Activated CD4-positive, CD25-positive, alpha-beta regulatory T cell treated with anti-CD3 and anti-CD28 coated beads, Interleukin-2, amount 50 U/mL, for 24 hours (primary cell): Measurements from ENCODE around the gene FRAS1.
"Not testable (repeated sequence)": the region's sequence is repeated elsewhere in the genome, so short reads cannot be mapped to it uniquely, and the experiment has no call there.

Source experiments
- ATAC-seq, 2 donors: fragments of 150-1000 bp; cut with Tn5 transposase; one replicate each; pipeline ENCODE4 v1.10.0; 2021; ENCODE audit warnings: mild to moderate bottlenecking in 1 of 2, moderate library complexity in 1 of 2

Gene FRAS1

DNA sequence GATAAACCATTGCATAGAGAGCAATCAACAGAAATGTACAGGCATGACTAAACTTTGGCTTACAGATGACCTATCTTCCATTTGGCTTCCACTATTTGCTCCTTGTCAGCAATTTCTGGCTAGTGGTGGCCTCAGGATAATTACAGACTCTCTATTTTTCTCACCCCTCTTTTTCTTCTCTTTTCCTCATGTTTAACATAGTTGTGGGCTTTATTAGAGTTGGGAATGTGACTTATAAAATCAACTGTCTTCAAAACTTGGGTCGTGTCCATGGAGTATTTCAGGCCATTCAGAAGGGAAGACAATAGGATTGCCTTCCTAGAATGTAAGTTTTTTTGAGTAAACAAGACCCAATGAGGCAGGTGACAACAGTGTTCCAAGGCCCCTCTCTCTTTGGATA, 236.2 kb downstream of the FRAS1 start:
- ATAC-seq = no peak

DNA sequence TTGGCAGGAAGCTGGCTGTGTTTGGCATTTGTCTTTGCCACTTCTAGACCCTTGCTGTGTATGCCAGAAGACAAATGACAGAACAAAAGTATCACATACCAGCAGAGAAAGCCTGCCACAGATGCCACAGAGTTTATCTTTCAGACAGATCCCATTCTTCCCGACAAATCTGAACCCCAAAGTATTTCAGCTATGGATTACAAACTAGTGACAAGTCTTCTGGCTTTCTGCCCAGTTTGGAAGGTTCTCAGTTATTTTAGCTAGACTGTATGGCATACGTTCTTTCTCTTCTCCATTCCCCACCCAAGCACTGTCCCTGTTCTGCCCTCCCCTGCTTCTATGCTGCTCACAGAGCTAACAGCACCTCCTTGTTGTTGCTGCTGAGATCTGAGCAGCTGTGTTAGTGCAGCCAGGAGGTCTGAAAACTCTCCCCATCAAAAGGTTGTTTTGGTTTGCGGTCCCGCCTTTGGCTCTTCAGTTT, 236.7 kb downstream of the FRAS1 start:
- ATAC-seq = no peak

DNA sequence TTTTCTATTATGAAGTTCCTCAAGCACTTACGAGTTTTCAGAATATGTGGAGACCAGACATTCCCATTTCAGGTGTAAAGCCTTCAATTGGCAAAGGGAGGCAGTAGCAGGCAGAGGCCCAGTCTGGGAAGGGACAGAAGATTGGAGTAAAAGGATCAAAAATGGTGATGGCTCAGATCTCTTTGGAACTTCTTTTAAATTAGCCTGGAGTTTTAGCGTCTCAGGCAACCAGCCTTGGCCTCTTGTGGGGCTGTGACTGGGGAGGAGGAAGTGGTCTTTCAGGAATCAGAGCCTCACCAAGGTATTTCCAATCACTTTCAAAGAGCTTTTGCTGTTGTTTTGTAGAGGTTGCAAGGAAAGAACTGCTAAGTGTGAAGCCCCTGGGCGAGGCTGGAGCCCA, 239.1 kb downstream of the FRAS1 start:
- no peak for ATAC-seq

DNA sequence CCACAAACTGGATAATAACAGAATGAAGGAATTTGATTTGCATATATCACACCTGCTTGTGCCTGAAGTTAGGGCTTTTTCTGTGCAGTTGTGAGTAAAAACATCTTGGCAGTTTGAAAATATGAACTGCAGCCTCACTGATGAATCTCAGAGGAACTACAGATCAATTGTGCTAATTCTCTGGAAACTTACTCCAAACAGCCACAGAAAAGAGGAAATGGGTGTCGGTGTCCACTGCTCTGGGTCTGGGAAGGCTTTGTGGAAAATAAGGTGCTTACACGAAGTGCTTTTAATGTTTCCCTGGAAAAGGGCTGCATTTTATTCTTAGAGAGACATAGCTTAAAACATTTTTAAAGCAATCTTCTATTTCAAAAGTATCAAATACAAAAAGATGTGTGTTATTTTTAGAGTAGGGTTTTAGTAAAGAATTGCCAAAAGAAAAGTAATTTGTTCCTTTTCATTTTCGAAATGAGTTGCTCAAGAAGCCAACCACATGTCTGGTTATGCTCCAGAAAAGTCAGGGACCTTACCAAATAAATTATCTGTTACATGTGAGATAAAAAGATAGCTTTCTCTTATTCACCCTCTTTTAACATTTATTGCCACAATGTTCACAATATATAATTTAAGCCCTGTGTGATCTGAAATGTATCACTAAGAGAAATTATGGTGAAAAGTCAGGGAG, 240.1 kb downstream of the FRAS1 start:
- ATAC-seq = no peak

DNA sequence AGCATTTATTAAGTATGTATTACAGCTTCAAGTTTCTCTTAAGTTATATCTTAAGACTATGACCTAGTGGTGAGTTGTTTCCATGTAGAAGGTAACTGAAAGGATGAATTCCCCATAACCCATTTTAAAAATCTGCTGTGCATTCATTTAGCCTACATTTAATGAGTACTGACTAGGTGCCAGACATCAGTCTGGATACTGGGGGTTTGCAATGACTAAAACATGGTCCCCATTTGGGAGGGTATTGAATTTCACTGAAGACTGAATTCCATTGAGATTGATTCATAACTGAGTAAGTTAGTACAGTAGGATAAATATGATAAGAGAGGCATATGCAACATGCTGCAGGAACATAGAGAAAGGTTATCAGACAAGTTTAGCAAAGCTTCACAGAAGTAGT, 241.5 kb downstream of the FRAS1 start:
- no peak for ATAC-seq

DNA sequence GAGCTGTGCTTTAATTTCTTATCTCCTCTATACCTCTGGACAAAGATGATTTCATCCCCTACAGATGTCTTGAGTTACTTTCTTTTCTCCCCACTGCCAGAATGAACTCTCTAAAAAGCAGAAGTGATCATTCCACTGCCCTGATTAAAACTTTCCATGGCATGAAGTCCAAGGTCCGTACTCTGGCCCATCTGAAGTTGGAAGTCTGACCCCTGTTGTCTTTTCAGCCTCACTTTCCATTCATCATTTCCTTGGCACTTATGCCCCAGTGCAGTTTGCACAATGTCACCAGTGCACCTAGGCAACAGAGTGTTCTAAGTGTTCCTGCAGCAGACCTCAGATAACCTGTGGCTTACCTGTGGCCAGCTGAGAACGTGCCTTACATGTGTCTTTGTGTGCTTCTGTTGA, 242.4 kb downstream of the FRAS1 start:
- no peak for ATAC-seq

DNA sequence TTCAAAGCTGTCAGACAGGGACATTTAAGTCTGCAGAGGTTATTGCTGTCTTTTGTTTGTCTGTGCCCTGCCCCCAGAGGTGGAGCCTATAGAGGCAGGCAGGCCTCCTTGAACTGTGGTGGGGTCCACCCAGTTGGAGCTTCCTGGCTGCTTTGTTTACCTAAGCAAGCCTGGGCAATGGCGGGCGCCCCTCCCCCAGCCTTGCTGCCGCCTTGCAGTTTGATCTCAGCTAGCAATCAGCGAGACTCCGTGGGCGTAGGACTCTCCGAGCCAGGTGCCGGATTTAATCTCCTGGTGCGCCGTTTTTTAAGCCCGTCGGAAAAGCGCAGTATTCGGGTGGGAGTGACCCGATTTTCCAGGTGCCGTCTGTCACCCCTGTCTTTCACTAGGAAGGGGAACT, 250.1 kb downstream of the FRAS1 start:
- ATAC-seq = not testable (repeated sequence)

DNA sequence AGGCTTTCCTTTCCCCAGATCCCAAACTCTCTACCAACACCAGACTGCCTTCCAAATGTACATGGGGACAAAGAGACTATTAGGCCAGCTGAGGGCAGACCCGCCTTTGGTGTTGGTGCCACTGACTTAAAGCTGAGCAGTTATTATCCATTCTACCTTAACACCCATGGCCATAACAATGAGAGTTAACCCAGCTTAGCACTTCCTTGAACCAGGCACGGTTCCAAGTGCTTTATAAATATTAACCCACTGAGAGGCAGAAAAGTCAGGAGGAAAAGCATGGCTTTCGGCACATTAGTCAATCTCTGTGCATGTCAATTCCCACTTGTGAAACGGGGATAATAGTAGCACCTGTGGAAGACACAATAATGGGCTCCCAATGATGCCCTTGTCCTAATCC, 251.4 kb downstream of the FRAS1 start:
- ATAC-seq = no peak

DNA sequence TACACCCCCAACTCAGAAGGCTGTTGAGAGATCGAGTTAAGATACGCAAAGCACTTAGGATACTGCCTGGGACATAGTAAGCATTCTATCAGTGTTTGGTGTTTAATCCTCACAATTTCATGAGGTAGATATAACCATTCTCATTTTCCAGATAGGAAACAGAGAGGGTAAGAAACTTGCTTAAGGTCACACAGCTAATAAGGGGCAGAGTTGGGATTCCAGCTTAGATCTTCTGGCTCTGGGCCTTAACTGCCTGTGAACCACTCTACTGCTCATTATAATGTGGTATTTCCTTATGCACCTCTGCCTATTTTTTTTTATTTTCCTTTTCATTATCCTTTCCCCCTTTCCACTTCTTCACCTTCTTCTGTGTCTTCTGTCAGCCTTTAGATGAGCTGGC, 252.2 kb downstream of the FRAS1 start:
- ATAC-seq = no peak

DNA sequence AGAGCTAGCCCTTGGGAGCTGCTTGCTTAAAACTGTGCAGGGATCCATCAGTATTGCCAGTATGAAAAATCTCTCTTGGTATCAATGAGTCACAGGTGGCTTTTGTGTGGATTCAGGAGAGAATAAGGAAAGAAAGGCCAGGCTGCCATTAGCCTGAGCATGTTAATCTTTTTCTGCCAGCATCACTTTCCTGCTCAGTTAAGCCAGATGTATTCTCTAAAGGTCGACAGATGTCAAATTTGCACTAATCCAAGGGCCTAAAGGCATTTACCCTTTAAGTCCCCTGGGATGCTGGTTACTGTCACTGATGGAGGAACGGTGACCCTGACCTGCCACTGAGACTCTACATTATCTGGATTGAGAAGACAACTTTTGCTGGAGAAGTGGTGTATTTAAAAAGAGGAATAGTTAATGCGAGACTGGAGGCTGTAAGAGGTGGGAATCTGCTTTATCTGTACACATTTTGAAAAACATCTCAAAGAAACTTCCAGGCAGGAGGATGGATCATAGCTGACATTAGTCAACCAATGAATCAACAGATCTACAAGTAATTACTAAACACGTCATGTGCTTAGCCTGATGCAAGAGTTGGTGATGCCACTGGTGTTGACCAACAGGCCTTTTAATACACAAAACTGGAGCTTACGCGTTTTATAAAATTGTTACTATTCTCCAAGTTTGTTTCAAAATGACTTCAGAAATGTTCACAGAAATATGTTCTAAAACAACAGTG, 253.1 kb downstream of the FRAS1 start:
- no peak for ATAC-seq

DNA sequence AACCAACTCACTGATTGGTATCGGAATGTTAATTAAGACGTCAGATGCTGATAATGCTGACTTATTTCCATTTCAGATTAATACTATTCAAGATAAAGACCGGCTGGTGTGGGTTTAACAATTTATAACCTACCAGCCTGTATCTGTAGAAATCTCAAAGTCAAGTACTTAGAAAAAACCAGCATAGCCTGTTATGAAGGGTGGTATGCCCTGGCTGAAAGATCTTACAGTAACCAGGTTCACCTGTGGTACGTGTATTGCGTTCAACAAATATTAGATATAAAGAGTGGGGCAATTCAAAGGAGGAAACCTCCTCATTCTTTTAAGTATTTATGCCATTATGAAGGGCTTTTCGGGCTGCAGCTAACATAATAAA, 253.6 kb downstream of the FRAS1 start:
- no peak for ATAC-seq

DNA sequence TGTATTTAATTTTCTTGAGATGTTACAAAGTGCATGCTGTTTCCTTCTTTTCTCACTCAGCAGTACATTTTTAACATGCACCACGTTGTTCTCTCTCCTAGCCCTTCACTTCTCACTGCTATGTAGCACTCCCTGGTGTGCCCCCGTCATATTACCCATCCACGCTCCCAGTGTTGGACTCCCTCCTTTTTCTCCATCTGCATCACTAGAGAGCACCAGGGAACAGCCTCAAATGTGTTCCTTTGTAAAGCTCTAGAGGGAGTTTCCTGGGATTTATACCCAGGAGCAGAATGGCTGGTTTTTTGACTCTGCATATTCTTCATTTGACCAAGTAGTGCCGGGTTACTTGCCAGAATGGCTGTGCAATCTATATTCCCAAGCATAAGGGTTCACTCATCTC, 254.2 kb downstream of the FRAS1 start:
- no peak for ATAC-seq

DNA sequence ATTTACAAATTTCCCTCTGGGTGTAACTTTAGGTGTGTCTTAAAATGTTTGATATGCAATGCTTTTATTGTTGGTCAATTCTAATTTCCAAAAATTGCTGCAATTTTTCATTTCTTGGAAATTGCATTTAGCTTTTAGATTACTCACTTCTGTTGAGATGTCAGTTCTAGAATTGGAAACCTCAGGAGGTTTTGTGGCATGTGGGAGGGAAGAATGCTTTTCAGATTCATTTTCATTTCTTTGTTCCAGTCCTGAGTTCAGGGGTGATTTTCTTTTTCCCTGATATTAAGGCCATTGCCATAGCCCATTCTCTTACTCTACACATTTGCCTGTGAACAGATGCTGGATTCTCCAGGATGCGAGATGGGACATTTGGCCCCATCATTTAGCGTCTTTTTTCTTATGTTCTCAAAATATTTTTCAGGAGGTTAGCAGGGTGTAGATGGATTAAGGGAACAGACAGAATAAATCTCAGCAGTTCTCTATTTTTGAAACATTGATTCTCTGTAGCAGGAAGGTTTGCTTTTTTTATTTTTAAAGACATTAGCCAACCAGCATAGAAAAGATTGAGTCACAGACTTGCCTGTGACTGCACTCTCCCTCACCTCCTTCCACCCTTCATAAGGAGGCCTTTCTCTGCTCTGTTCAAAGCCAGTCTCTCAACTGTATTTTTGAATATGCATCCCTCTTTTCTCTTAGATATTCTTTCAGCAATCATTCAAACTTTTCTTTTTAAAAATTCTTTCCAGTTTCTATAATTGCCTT, 256.0 kb downstream of the FRAS1 start:
- no peak for ATAC-seq

DNA sequence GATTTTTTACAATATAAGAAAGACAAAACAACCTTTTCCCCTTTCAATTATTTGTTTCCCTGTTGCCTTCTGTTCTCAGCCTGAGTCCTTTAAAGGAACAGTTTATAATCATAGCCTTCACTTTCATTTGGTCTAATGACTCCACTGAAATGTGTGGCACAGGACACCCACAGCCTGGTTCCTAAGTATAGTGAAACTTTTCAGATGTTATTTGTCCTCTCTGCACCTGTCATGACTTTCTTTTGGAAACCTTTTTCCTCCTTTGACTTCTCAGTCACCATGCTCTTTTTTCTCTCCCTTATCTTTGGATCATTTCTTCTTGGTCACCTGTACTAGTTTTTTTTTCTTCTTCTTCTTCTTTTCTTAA, 256.6 kb downstream of the FRAS1 start:
- no peak for ATAC-seq

DNA sequence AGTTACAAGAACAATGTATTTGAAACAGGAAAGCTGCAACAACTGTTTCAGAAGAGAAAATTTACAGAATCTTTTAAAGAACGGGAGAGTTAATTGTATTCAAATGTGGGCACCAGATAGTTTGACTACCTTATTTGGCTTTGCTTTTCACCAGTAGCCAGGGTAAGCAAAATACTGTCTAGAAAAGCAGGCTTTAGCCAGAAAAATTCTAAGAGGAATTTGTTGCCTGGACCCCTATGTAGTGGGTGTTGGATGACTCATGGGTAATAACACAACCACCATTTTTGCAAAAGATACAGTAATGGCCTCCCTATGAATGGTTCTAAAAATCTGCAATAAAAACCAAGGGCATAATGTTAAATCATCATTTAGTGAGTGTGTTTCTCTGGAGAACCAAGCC, 261.0 kb downstream of the FRAS1 start:
- no peak for ATAC-seq

DNA sequence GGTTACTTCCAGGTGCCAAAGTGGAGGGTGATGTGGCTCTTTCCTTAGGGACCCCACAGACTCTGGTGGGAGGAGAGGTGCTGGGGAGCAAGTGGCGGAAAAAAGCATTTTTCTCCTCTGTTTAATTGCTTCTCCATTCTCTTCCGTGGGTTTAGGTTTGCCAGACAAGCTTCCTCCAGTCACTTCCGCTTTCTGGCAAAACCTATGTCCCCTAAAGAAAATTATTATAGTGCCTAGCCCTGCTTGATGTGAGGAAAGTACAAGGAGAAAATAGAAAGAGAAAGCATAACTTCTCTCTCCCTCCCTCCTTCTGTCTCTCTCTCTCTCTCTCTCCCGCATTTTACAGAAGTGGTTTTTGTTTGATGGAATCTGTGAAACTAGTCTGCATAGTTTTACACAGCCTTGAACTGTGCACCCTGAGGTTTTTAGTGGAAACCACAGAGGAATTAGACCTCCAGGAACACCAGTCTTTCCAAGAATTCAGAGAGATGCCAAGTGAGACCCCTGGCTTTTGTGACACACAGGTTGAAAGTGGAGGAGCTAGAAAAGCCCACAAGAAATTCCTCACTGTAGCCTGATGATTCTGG, 263.3 kb downstream of the FRAS1 start:
- ATAC-seq = no peak

DNA sequence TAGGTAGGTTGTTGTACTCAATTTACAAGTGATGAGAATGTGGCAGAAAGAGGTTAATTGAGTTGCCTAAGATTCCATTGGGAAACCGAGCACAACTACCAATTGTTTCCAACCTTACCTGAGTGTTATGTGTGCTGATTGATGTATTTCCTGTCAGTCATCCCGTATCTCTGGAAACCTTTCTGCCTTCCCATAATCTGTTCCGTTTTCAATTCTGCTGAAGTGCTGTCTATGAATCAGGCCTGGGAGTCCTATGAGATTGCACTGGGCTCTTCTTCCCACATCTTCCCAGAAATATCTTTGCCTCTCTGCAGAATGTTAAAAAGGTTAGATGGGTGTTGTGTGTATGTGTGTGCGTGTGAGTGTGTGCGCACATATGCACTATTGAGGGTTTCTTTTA, 264.9 kb downstream of the FRAS1 start:
- no peak for ATAC-seq

DNA sequence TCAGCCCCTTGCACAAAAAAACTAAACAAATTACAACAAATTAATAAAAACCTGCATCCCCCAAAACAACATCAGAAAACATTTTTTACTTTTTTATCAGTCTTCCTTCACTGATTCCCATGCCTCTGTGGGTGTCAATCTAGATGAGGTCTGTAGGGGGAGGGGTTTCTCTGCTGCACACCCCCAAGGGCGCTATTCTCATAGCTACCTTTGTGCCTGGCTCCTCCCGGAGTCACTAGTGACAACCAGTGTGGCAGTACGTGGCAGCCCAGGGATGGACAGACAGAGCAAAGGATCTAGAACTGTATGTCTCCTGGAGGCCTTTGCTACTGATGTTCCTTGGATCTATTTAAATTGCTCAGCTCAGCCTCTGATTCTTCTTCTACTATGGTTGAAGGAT, 266.3 kb downstream of the FRAS1 start:
- no peak for ATAC-seq

DNA sequence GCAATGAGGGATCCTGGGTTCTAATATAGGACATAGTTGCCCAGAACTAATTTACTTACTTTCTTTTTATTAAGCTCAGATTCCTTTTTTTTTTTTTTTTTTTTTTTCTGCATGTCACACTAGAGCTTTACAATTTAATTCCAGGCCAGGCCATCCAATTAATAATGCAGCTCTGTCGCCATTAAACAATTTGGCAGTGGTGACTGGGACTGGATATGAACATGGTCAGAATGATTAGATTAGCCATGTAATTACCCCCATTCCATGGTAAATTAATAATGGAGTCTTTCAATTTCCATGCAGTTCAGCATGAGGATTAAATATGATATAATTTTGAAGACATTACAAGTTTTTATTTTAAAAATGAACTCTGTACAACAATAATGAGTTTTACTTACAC, 267.5 kb downstream of the FRAS1 start:
- no peak for ATAC-seq

DNA sequence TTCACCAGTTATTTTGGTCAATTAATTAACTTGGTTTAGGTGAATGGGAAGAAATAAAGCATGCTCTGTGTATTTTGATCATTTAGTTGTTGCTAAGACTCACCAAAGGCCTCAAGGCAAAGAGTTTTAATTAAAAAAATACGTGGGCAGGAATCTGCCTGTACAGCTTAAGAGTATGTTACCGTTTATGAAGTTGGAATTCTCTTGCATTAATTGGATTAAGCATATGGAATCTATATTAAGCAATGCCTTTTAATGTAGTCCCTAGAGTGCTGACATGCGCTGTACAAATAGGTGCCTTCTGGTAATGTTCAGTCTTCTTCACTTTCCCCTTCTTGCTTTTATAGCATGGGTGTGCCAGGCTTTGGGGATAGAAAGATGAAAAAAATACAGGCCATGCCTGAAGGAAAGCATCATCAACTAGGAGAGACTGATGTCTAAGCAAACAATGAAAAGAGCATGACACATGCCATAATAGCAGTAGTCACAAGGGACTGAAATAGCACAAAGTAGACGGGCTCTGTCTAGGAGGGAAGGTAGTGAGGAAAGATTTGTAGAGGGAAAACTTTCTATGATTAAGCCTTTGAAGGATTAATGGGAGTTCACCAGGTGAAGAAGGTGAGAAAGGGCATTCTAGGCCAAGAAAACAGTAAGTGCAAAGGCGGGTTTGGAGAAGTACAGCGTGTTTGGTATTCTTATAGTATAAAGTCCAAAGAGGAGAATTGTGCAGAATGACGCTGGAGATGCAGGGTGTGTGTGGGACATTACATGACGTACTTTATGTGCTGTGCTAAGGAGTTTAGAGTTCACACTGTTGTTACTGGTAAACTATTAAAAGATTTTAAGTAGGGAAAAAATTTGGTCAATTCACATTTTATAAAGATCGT, 268.4 kb downstream of the FRAS1 start:
- no peak for ATAC-seq

DNA sequence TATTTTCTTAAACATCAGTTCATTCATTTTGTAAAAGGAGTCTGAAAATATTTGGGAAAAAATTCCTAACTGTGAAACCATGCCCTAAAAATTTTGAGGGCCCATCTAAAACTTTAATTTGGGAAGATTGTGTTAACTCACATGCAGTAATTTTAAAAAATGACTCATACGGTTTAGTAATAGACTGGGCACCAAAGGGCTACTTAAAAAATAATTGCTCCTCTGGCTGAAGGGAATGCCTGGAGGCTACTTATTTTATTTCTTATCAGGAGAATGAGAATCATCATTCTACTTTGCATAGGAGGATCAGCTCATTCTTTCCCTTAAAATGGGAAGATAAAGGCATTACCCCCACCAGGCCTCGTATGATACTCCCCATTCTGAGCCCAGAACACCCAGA, 271.5 kb downstream of the FRAS1 start:
- not testable (repeated sequence) for ATAC-seq

DNA sequence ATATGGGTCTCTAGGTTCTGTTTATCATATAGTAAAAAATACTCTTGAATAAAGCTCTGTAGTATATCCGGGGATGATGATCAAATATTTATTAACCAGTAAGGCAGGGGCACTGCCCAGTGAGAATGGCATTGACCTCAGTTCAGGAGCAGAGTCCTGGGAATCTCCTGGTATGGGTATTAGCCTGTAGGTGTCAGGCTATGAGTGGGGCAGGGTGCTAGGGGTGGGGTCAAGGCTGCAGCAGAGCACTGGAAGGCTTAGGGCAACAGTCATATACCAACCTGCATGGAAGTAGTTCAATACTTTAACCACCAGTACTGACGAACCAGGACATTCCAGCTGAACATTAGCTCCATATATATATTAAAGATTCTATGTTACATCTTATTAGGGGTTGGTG, 274.1 kb downstream of the FRAS1 start:
- no peak for ATAC-seq

DNA sequence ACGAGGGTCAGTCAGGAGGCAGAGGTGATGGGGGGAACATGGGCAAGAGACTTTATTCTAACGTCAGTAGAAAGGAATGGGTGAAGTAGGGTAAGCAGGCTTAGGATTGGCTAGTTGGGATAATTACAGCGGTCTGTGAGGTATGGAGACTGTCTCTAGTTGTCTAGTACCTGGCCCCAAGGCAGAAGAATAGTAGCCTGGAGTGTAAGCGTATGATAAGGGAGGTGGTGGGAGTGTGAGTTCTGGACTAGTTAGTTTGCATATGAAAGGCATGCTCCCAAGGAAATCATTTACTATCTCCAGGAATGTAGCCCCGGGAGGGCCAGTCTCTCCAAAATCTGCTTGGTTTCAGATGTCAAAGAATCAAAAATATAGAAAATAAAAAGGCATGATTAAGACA, 274.8 kb downstream of the FRAS1 start:
- ATAC-seq = no peak
